H1 (cell line): ENCODE data around the gene ACO1. TPM values are rescaled to one million over a fixed set of nuclear protein-coding genes. Genes with fewer than 3 reads are reported as not detected.

Source experiments
- CTCF ChIA-PET: fragments of 300-600 bp; sonication (Branson Sonifier 250); formaldehyde crosslinking; loops from one replicate; lab custom pipeline; 2021; ENCODE audit not compliant: partially characterized antibody; lab: Charles Lee
- POLR2A ChIA-PET: fragments of 300-600 bp; sonication (Branson Sonifier 250); formaldehyde crosslinking; loops from one replicate; lab custom pipeline; 2021; ENCODE audit warnings: inconsistent platforms; ENCODE audit not compliant: partially characterized antibody; lab: Charles Lee
- DNase-seq, 2 experiments: peaks; one replicate each; pipeline versions ENCODE4 v3.0.0 to v3.0.0-alpha.2; 2010 to 2022; ENCODE audit warnings: low spot score in 2 of 2, low read depth in 1 of 2, mixed read lengths in 1 of 2
- FAIRE-seq: peaks from 2 replicates; lab custom pipeline; 2011; peaks lifted over from hg19 to GRCh38; lab: Jason Lieb, UNC
- H2AFZ ChIP-seq: 2 replicates; pipeline ENCODE4 v1.8.1; 2012; ENCODE audit warnings: low read length, inconsistent platforms
- H2AK5ac ChIP-seq: 2 replicates; pipeline ENCODE4 v1.6.1; 2013; ENCODE audit warnings: low read depth, low read length
- H2BK120ac ChIP-seq: replicated peaks from 2 replicates; pipeline ENCODE3; 2013; ENCODE audit warnings: low read depth, low read length, inconsistent platforms
- H2BK12ac ChIP-seq: 2 replicates; pipeline ENCODE4 v1.6.1; 2013; ENCODE audit warnings: low read depth, low read length
- H2BK15ac ChIP-seq: 2 replicates; pipeline ENCODE4 v1.6.1; 2013; ENCODE audit warnings: low read length
- H2BK20ac ChIP-seq: 2 replicates; pipeline ENCODE4 v1.6.1; 2013; ENCODE audit warnings: low read length
- H2BK5ac ChIP-seq: 2 replicates; pipeline ENCODE4 v1.6.1; 2013; ENCODE audit warnings: low read depth, low read length
- H3K14ac ChIP-seq: 2 replicates; pipeline ENCODE4 v1.6.1; 2013; ENCODE audit warnings: inconsistent platforms; ENCODE audit not compliant: insufficient read length
- H3K18ac ChIP-seq: 2 replicates; pipeline ENCODE4 v1.6.1; 2013; ENCODE audit warnings: low read length; ENCODE audit errors: extremely low read depth
- H3K23ac ChIP-seq: 2 replicates; pipeline ENCODE4 v1.6.1; 2013; ENCODE audit warnings: inconsistent platforms; ENCODE audit not compliant: insufficient read length
- H3K23me2 ChIP-seq: 2 replicates; pipeline ENCODE4 v1.6.1; 2013; ENCODE audit warnings: low read depth, low read length
- H3K27ac ChIP-seq: 2 replicates; pipeline ENCODE4 v1.6.1; 2011; ENCODE audit warnings: low read depth, low read length, inconsistent platforms
- H3K27me3 ChIP-seq, 4 experiments: replicated peaks in 1 of 4; 1 replicate in 1 of 4; 2 replicates in 3 of 4; pipeline versions ENCODE4 v1.6.1 to v1.8.1; 2011 to 2013; ENCODE audit warnings: low read length in 3 of 4, mild to moderate bottlenecking in 3 of 4, inconsistent platforms in 2 of 4, mixed read lengths in 2 of 4, moderate library complexity in 1 of 4; ENCODE audit not compliant: control insufficient read depth in 3 of 4, insufficient read depth in 3 of 4; ENCODE audit errors: extremely low read depth in 1 of 4
- H3K36me3 ChIP-seq, 4 experiments: 2 replicates each; pipeline versions ENCODE4 v1.6.1 to v1.8.1; 2011 to 2013; ENCODE audit warnings: mild to moderate bottlenecking in 4 of 4, low read length in 3 of 4, moderate library complexity in 2 of 4, control low read depth in 1 of 4, inconsistent platforms in 1 of 4; ENCODE audit not compliant: insufficient read depth in 4 of 4, control insufficient read depth in 2 of 4
- H3K4ac ChIP-seq: replicated peaks from 2 replicates; pipeline ENCODE3; 2013; ENCODE audit warnings: low read length, low read depth, mixed read lengths, inconsistent platforms; ENCODE audit not compliant: insufficient read length
- H3K4me1 ChIP-seq, 4 experiments: replicated peaks in 1 of 4; 1 replicate in 1 of 4; 2 replicates in 3 of 4; pipeline versions ENCODE4 v1.6.1 to v1.8.1; 2011 to 2013; ENCODE audit warnings: low read length in 3 of 4, inconsistent platforms in 2 of 4, mixed read lengths in 1 of 4; ENCODE audit not compliant: insufficient read depth in 4 of 4, control insufficient read depth in 3 of 4
- H3K4me2 ChIP-seq, 2 experiments: 2 replicates each; pipeline versions ENCODE4 v1.6.1 to v1.8.1; 2011 to 2013; ENCODE audit warnings: low read depth in 2 of 2, low read length in 2 of 2, control low read depth in 1 of 2, inconsistent platforms in 1 of 2, mild to moderate bottlenecking in 1 of 2; ENCODE audit not compliant: insufficient read depth in 1 of 2
- H3K4me3 ChIP-seq, 4 experiments: fragments of 200-600, 300-600 bp in 1 of 4; sonication (generic), shearing (Covaris generic), sonication (Bioruptor Twin) in 1 of 4; 2 replicates each; pipeline versions ENCODE4 v1.5.1 to v1.8.1; 2011 to 2016; ENCODE audit warnings: low read length in 4 of 4, low read depth in 3 of 4, control low read depth in 2 of 4, inconsistent platforms in 2 of 4, mild to moderate bottlenecking in 2 of 4, mixed read lengths in 1 of 4, moderate library complexity in 1 of 4; ENCODE audit not compliant: insufficient read depth in 2 of 4; ENCODE audit errors: extremely low read depth in 1 of 4
- H3K56ac ChIP-seq: replicated peaks from 2 replicates; pipeline ENCODE3; 2013; ENCODE audit warnings: low read depth, mild to moderate bottlenecking, mixed read lengths, low read length, inconsistent platforms; ENCODE audit not compliant: insufficient read length
- H3K79me1 ChIP-seq: 2 replicates; pipeline ENCODE4 v1.6.1; 2013; ENCODE audit warnings: low read depth, low read length, control low read depth
- H3K79me2 ChIP-seq, 2 experiments: 2 replicates each; pipeline versions ENCODE4 v1.6.1 to v1.8.1; 2012 to 2013; ENCODE audit warnings: low read length in 2 of 2, mild to moderate bottlenecking in 2 of 2, inconsistent platforms in 1 of 2; ENCODE audit not compliant: insufficient read depth in 2 of 2, control insufficient read depth in 1 of 2
- H3K9ac ChIP-seq, 4 experiments: replicated peaks in 1 of 4; 1 replicate in 1 of 4; 2 replicates in 3 of 4; pipeline versions ENCODE4 v1.6.1 to v1.8.1; 2011 to 2013; ENCODE audit warnings: low read depth in 3 of 4, low read length in 3 of 4, control low read depth in 2 of 4, mild to moderate bottlenecking in 2 of 4, moderate library complexity in 2 of 4, inconsistent platforms in 1 of 4; ENCODE audit errors: extremely low read depth in 1 of 4
- H3K9me3 ChIP-seq, 2 experiments: 2 replicates each; pipeline versions ENCODE4 v1.6.1 to v1.8.1; 2012 to 2013; ENCODE audit warnings: mild to moderate bottlenecking in 2 of 2, moderate library complexity in 2 of 2, control low read depth in 1 of 2, inconsistent platforms in 1 of 2, low read depth in 1 of 2, low read length in 1 of 2, mixed read lengths in 1 of 2; ENCODE audit not compliant: insufficient read depth in 2 of 2
- H4K20me1 ChIP-seq, 2 experiments: replicated peaks in 1 of 2; 2 replicates each; pipeline versions ENCODE3 to v1.8.1; 2011 to 2013; ENCODE audit warnings: inconsistent platforms in 2 of 2, low read length in 2 of 2, mild to moderate bottlenecking in 1 of 2; ENCODE audit not compliant: insufficient read depth in 2 of 2, control insufficient read depth in 1 of 2
- H4K5ac ChIP-seq: 2 replicates; pipeline ENCODE4 v1.6.1; 2013; ENCODE audit warnings: low read length, low read depth, mixed read lengths, inconsistent platforms; ENCODE audit not compliant: insufficient read length
- H4K8ac ChIP-seq: 2 replicates; pipeline ENCODE4 v1.8.0; 2013; ENCODE audit warnings: mild to moderate bottlenecking, moderate library complexity, low read length, inconsistent platforms; ENCODE audit not compliant: insufficient read depth; ENCODE audit errors: extremely low read depth
- H4K91ac ChIP-seq: replicated peaks from 2 replicates; pipeline ENCODE3; 2013; ENCODE audit warnings: low read length, mixed read lengths, inconsistent platforms; ENCODE audit not compliant: insufficient read length
- ATF3 ChIP-seq: IDR thresholded peaks from 2 replicates; pipeline ENCODE4 v1.6.1; 2011; ENCODE audit warnings: low read depth, mild to moderate bottlenecking, low read length; ENCODE audit not compliant: insufficient read depth
- BCL11A ChIP-seq, 2 experiments: IDR thresholded peaks; one replicate each; pipeline ENCODE4 v1.6.1; 2011; ENCODE audit warnings: low read depth in 2 of 2, low read length in 2 of 2, mild to moderate bottlenecking in 2 of 2
- CHD1 ChIP-seq: IDR thresholded peaks from 2 replicates; pipeline ENCODE4 v1.6.1; 2012; ENCODE audit warnings: low read depth, low read length, improper control_type of control experiment
- CHD2 ChIP-seq: IDR thresholded peaks from 2 replicates; pipeline ENCODE4 v1.6.1; 2012; ENCODE audit warnings: low read length, improper control_type of control experiment
- CTBP2 ChIP-seq: IDR thresholded peaks from 2 replicates; pipeline ENCODE4 v1.7.0; 2011; ENCODE audit warnings: borderline replicate concordance, mild to moderate bottlenecking, moderate library complexity, mixed read lengths, low read length; ENCODE audit not compliant: insufficient read depth, insufficient read length
- CTCF ChIP-seq, 3 experiments: IDR thresholded peaks; 1 replicate in 2 of 3; 2 replicates in 1 of 3; pipeline versions ENCODE4 v1.5.1 to v1.6.1; 2011; ENCODE audit warnings: low read length in 3 of 3, mild to moderate bottlenecking in 3 of 3, inconsistent platforms in 2 of 3, low read depth in 1 of 3, moderate library complexity in 1 of 3; ENCODE audit not compliant: insufficient read depth in 1 of 3; ENCODE audit errors: control extremely low read depth in 1 of 3
- NANOG ChIP-seq: IDR thresholded peaks from 2 replicates; pipeline ENCODE4 v1.6.1; 2011; ENCODE audit warnings: low read length, low read depth, mild to moderate bottlenecking, inconsistent platforms; ENCODE audit not compliant: insufficient read depth, poor library complexity, severe bottlenecking
- POLR2A ChIP-seq, 2 experiments: IDR thresholded peaks; 1 replicate in 1 of 2; 2 replicates in 1 of 2; pipeline ENCODE4 v1.6.1; 2011; ENCODE audit warnings: low read depth in 2 of 2, low read length in 2 of 2, mild to moderate bottlenecking in 2 of 2; ENCODE audit errors: control extremely low read depth in 1 of 2
- RFX5 ChIP-seq: IDR thresholded peaks from 2 replicates; pipeline ENCODE4 v1.6.1; 2011; ENCODE audit warnings: low read depth, low read length, improper control_type of control experiment, borderline replicate concordance
- SIN3A ChIP-seq, 2 experiments: IDR thresholded peaks in 1 of 2; conservative IDR thresholded peaks in 1 of 2; 2 replicates each; pipeline ENCODE4 v1.6.1; 2011 to 2012; ENCODE audit warnings: low read length in 2 of 2, improper control_type of control experiment in 1 of 2, low read depth in 1 of 2, mild to moderate bottlenecking in 1 of 2
- SP4 ChIP-seq: IDR thresholded peaks from 2 replicates; pipeline ENCODE4 v1.6.1; 2012; ENCODE audit warnings: low read length, inconsistent platforms
- WGBS, 2 experiments: shearing (Covaris generic) in 1 of 2; methylation state at CpG; one replicate each; pipeline versions ENCODE4 v1.1.6 to v1.1.7; 2013 to 2015; ENCODE audit warnings: low lambda C conversion rate in 2 of 2, mixed read lengths in 2 of 2, inconsistent platforms in 1 of 2, low coverage in 1 of 2, missing lambda C conversion rate in 1 of 2; ENCODE audit not compliant: insufficient replicate concordance in 2 of 2, insufficient coverage in 1 of 2, insufficient read length in 1 of 2; ENCODE audit errors: extremely low coverage in 1 of 2, missing lambda C conversion rate in 1 of 2; 5-methylcytosine and 5-hydroxymethylcytosine counted together
- polyA plus RNA-seq, 7 experiments: library from polyadenylated mRNA; depleted of rRNA in 3 of 7; stranded (reverse) in 5 of 7; unstranded in 2 of 7; fragments of >200 nt in 5 of 7; fragments of 200-250 nt in 2 of 7; gene quantifications; 1 replicate in 5 of 7; 2 replicates in 1 of 7; 4 replicates in 1 of 7; pipeline versions ENCODE4 v1.2.1 to v1.2.3, GENCODE V29; 2011 to 2013; ENCODE audit warnings: missing spikeins in 2 of 7, mixed read lengths in 2 of 7
- total RNA-seq: library from RNA; stranded (reverse); fragmentation: NEBNext Ultra II Directional; extraction: Animal tissue kit (Norgen Biotek cat#: 25700); gene quantifications from 2 replicates; pipeline ENCODE4 v1.2.1, GENCODE V29; 2021

Gene ACO1
- total and polyA plus RNA-seq, 2 of the 8 experiments (the other 6 are each of a cell fraction or from before 2014, with no cell fraction given), result 39.3 to 49.8 TPM

GRCh38 chr9:32404856-32405255, 20.4 kb downstream of the ACO1 start:
- no peak overlapping the region for H4K91ac ChIP-seq
- no peak for FAIRE-seq
- no peak overlapping the region for H2BK5ac ChIP-seq
- H3K4me2 ChIP-seq, result no peak overlapping the region
- no peak overlapping the region for H3K23ac ChIP-seq
- no peak overlapping the region for H3K4ac ChIP-seq
- H2BK15ac ChIP-seq, result no peak overlapping the region
- peaks cover 0 to 29% (median 11%) of the 10 kb centered on the region in 4 experiments; a peak in 6 of 8 replicates for H3K36me3 ChIP-seq
- peaks cover 0 to 3% of the 10 kb centered on the region in 2 experiments for H4K20me1 ChIP-seq
- no peaks in the 10 kb centered on the region for H3K23me2 ChIP-seq
- no peak overlapping the region for H3K56ac ChIP-seq
- no peak overlapping the region for H3K4me3 ChIP-seq
- no peak overlapping the region for H2BK120ac ChIP-seq
- H3K27me3 ChIP-seq, result no peaks in the 10 kb centered on the region
- H3K9me3 ChIP-seq, result no peaks in the 10 kb centered on the region; a peak in 1 of 4 replicates
- H2AFZ ChIP-seq, result no peak overlapping the region
- no peak overlapping the region for H4K5ac ChIP-seq
- CTCF ChIA-PET, result interaction anchor here (1.0 kb wide), 1 partner anchor 26 kb away, joined by 3 read pairs; no protein-coding TSS in a partner anchor
- no peak overlapping the region for H3K14ac ChIP-seq
- H2BK20ac ChIP-seq, result no peak overlapping the region
- H3K9ac ChIP-seq, result no peak overlapping the region
- H3K4me1 ChIP-seq, result peaks cover 0 to 5% (median 2%) of the 10 kb centered on the region in 4 experiments; a peak in 1 of 7 replicates
- DNase-seq, result no peak
- H3K79me1 ChIP-seq, result no peaks in the 10 kb centered on the region; the same call in 1 of the 2 replicates
- H2BK12ac ChIP-seq, result no peak overlapping the region
- H2AK5ac ChIP-seq, result no peak overlapping the region
- no peak overlapping the region for H3K27ac ChIP-seq
- 0 out of 4 replicates have a peak, but pooled peaks cover 0 to 3% of the 10 kb centered on the region in 2 experiments for H3K79me2 ChIP-seq
- 79% methylated on average over 8 of the region's 8 CpGs; no CpG with 5 or more reads in 1 of the 2 experiments for WGBS, 2 experiments
- POLR2A ChIA-PET, result no interaction called here
- no peak overlapping the region for H4K8ac ChIP-seq
- no peak overlapping the region for H3K18ac ChIP-seq
- TF ChIP-seq CTBP2 (no peak), RFX5 (no peak), CTCF (IDR thresholded peaks at IDR 0.05; ENCODE audit: control extremely low read depth in 1 of 3, insufficient read depth in 1 of 3, low read depth in 1 of 3, low read length in 3 of 3) (no peak), POLR2A (IDR thresholded peaks at IDR 0.05; ENCODE audit: control extremely low read depth in 1 of 2, low read depth in 2 of 2, low read length in 2 of 2) (no peak), ATF3 (no peak), BCL11A (IDR thresholded peaks at IDR 0.05; ENCODE audit: low read depth in 2 of 2, low read length in 2 of 2) (no peak), CHD1 (no peak), SIN3A (conservative IDR thresholded peaks at IDR 0.05 in 1 of 2, IDR thresholded peaks at IDR 0.05 in 1 of 2; ENCODE audit: low read depth in 1 of 2, low read length in 2 of 2) (no peak), CHD2 (no peak), SP4 (no peak), NANOG (no peak)
